GM23338 (cell line): Measurements from ENCODE around the gene NDST1.

Experiments used
- CREB1 ChIP-seq: fragments of 250-450 bp; sonication (Bioruptor Pico); IDR thresholded peaks from 2 replicates; pipeline ENCODE4 v1.5.0; 2020; ENCODE audit warnings: low read depth, mild to moderate bottlenecking, moderate library complexity
- EZH2 ChIP-seq: fragments of 200-600 bp; sonication (generic); IDR thresholded peaks from one replicate; pipeline ENCODE4 v1.8.0; 2017; ENCODE audit warnings: antibody characterized with exemption, mild to moderate bottlenecking, low read depth; ENCODE audit not compliant: unreplicated experiment
- EZH2phosphoT487 ChIP-seq: fragments of 200-600 bp; sonication (generic); IDR thresholded peaks from one replicate; pipeline ENCODE4 v1.8.1; 2018; ENCODE audit warnings: antibody characterized with exemption; ENCODE audit not compliant: unreplicated experiment
- JUNB ChIP-seq: IDR thresholded peaks from one replicate; pipeline ENCODE4 v1.6.1; 2016; ENCODE audit warnings: antibody characterized with exemption; ENCODE audit not compliant: unreplicated experiment
- POLR2AphosphoS5 ChIP-seq: IDR thresholded peaks from 2 replicates; pipeline ENCODE4 v1.6.1; 2016; ENCODE audit warnings: antibody characterized with exemption, low read depth
- STAT1 ChIP-seq: IDR thresholded peaks from one replicate; pipeline ENCODE4 v1.6.1; 2016; ENCODE audit warnings: antibody characterized with exemption; ENCODE audit not compliant: unreplicated experiment
- ZNF114 ChIP-seq: fragments of 250-450 bp; sonication (Bioruptor Pico); IDR thresholded peaks from 2 replicates; pipeline ENCODE4 v1.5.0; 2020; ENCODE audit warnings: mild to moderate bottlenecking, moderate library complexity
- TF ChIP-seq, protein P1 (sequence below): IDR thresholded peaks from one replicate; pipeline ENCODE4 v1.6.1; 2018; ENCODE audit warnings: antibody characterized with exemption; ENCODE audit not compliant: unreplicated experiment
- TF ChIP-seq, protein P2 (sequence below), 2 experiments: fragments of 200-600 bp in 1 of 2; sonication (generic) in 1 of 2; conservative IDR thresholded peaks; 2 replicates each; pipeline versions ENCODE4 v1.5.1 to v1.6.1; 2016 to 2017; ENCODE audit warnings: antibody characterized with exemption in 2 of 2, low read depth in 2 of 2, mild to moderate bottlenecking in 2 of 2, moderate library complexity in 1 of 2
- TF ChIP-seq, protein P3 (sequence below): IDR thresholded peaks from 2 replicates; pipeline ENCODE4 v1.6.1; 2016; ENCODE audit warnings: antibody characterized with exemption

DNA sequence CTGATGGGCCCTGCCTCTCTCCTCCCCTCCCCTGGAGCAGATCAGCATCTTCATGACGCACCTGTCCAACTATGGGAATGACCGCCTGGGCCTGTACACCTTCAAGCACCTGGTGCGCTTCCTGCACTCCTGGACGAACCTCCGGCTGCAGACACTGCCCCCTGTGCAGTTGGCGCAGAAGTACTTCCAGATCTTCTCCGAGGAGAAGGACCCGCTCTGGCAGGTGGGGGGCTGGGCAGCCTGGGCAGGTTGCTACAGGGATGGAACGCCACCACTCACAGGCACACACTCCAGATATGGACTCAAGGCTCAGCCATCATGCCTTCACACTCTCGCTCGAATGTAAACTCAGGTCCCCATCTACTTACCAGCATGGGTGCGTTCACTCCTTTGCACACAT lies 32.1 kb downstream of the NDST1 start:
- TF ChIP-seq CREB1 (CRISPR knock-in tag), result no peak
- TF ChIP-seq, protein P1, sequence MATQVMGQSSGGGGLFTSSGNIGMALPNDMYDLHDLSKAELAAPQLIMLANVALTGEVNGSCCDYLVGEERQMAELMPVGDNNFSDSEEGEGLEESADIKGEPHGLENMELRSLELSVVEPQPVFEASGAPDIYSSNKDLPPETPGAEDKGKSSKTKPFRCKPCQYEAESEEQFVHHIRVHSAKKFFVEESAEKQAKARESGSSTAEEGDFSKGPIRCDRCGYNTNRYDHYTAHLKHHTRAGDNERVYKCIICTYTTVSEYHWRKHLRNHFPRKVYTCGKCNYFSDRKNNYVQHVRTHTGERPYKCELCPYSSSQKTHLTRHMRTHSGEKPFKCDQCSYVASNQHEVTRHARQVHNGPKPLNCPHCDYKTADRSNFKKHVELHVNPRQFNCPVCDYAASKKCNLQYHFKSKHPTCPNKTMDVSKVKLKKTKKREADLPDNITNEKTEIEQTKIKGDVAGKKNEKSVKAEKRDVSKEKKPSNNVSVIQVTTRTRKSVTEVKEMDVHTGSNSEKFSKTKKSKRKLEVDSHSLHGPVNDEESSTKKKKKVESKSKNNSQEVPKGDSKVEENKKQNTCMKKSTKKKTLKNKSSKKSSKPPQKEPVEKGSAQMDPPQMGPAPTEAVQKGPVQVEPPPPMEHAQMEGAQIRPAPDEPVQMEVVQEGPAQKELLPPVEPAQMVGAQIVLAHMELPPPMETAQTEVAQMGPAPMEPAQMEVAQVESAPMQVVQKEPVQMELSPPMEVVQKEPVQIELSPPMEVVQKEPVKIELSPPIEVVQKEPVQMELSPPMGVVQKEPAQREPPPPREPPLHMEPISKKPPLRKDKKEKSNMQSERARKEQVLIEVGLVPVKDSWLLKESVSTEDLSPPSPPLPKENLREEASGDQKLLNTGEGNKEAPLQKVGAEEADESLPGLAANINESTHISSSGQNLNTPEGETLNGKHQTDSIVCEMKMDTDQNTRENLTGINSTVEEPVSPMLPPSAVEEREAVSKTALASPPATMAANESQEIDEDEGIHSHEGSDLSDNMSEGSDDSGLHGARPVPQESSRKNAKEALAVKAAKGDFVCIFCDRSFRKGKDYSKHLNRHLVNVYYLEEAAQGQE, result no peak
- TF ChIP-seq EZH2, result no peak
- TF ChIP-seq, protein P2, sequence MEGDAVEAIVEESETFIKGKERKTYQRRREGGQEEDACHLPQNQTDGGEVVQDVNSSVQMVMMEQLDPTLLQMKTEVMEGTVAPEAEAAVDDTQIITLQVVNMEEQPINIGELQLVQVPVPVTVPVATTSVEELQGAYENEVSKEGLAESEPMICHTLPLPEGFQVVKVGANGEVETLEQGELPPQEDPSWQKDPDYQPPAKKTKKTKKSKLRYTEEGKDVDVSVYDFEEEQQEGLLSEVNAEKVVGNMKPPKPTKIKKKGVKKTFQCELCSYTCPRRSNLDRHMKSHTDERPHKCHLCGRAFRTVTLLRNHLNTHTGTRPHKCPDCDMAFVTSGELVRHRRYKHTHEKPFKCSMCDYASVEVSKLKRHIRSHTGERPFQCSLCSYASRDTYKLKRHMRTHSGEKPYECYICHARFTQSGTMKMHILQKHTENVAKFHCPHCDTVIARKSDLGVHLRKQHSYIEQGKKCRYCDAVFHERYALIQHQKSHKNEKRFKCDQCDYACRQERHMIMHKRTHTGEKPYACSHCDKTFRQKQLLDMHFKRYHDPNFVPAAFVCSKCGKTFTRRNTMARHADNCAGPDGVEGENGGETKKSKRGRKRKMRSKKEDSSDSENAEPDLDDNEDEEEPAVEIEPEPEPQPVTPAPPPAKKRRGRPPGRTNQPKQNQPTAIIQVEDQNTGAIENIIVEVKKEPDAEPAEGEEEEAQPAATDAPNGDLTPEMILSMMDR (conservative IDR thresholded peaks at IDR 0.05; ENCODE audit: low read depth in 2 of 2), result no peak
- no peak for TF ChIP-seq POLR2AphosphoS5
- no peak for TF ChIP-seq EZH2phosphoT487
- TF ChIP-seq JUNB, result no peak
- TF ChIP-seq ZNF114 (CRISPR knock-in tag), result no peak
- TF ChIP-seq, protein P3, sequence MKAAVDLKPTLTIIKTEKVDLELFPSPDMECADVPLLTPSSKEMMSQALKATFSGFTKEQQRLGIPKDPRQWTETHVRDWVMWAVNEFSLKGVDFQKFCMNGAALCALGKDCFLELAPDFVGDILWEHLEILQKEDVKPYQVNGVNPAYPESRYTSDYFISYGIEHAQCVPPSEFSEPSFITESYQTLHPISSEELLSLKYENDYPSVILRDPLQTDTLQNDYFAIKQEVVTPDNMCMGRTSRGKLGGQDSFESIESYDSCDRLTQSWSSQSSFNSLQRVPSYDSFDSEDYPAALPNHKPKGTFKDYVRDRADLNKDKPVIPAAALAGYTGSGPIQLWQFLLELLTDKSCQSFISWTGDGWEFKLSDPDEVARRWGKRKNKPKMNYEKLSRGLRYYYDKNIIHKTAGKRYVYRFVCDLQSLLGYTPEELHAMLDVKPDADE, result no peak
- no peak for TF ChIP-seq STAT1
